IMR-90 (cell line): Measurements from ENCODE around the gene SLC26A3. TPM values are rescaled to one million over a fixed set of nuclear protein-coding genes. Genes with fewer than 3 reads are reported as not detected.

Source experiments
- ATAC-seq: fragments of 200-7000 bp; cut with Tn5 transposase; 2 replicates; pipeline ENCODE4 v1.9.1; 2020; ENCODE audit warnings: low read depth, mild to moderate bottlenecking, moderate library complexity
- BruUV-seq: library from RNA; stranded (reverse); fragments of 400-500 nt; replicated peaks from 2 replicates; lab custom pipeline; 2021; lab: Mats Ljungman, UMichigan
- CTCF ChIA-PET: fragments of 300-600 bp; formaldehyde crosslinking; extraction: SDS; loops from one replicate; lab custom pipeline; 2021; ENCODE audit warnings: antibody characterized with exemption; lab: Yijun Ruan, JAX
- POLR2A ChIA-PET: fragments of 300-600 bp; sonication (Branson Sonifier 250); formaldehyde crosslinking; loops from one replicate; lab custom pipeline; 2022; ENCODE audit warnings: antibody characterized with exemption; ENCODE audit not compliant: unreplicated experiment; lab: Charles Lee
- DNase-seq: peaks from one replicate; pipeline ENCODE4 v3.0.0; 2013
- H2AFZ ChIP-seq: replicated peaks from 2 replicates; pipeline ENCODE3; 2013; ENCODE audit warnings: low read length, mild to moderate bottlenecking; ENCODE audit not compliant: poor library complexity
- H2AK5ac ChIP-seq: 2 replicates; pipeline ENCODE4 v1.6.1; 2013; ENCODE audit warnings: low read depth, low read length, inconsistent platforms
- H2AK9ac ChIP-seq: replicated peaks from 2 replicates; pipeline ENCODE3; 2013; ENCODE audit warnings: mild to moderate bottlenecking, low read depth, low read length, moderate library complexity; ENCODE audit not compliant: poor library complexity
- H2BK120ac ChIP-seq: 2 replicates; pipeline ENCODE4 v1.6.1; 2013; ENCODE audit warnings: low read depth, low read length, inconsistent platforms
- H2BK15ac ChIP-seq: 3 replicates; pipeline ENCODE4 v1.6.1; 2013; ENCODE audit warnings: low read depth, low read length, inconsistent platforms
- H2BK20ac ChIP-seq: 2 replicates; pipeline ENCODE4 v1.6.1; 2013; ENCODE audit warnings: low read depth, mild to moderate bottlenecking, inconsistent platforms, low read length, moderate library complexity
- H2BK5ac ChIP-seq: 2 replicates; pipeline ENCODE4 v1.6.1; 2013; ENCODE audit warnings: mild to moderate bottlenecking, low read depth, low read length, inconsistent platforms; ENCODE audit not compliant: poor library complexity, severe bottlenecking
- H3K14ac ChIP-seq: replicated peaks from 2 replicates; pipeline ENCODE4 v1.6.1; 2013; ENCODE audit warnings: low read depth, low read length, inconsistent platforms
- H3K18ac ChIP-seq: 2 replicates; pipeline ENCODE4 v1.6.1; 2013; ENCODE audit warnings: low read depth, low read length, control low read depth
- H3K23ac ChIP-seq: 2 replicates; pipeline ENCODE4 v1.6.1; 2013; ENCODE audit warnings: low read depth, low read length, inconsistent platforms
- H3K27ac ChIP-seq: 2 replicates; pipeline ENCODE4 v1.5.1; 2013; ENCODE audit warnings: mild to moderate bottlenecking, control low read depth, low read length; ENCODE audit not compliant: insufficient read depth
- H3K27me3 ChIP-seq: 2 replicates; pipeline ENCODE4 v1.6.1; 2013; ENCODE audit warnings: low read length; ENCODE audit not compliant: control insufficient read depth, insufficient read depth
- H3K36me3 ChIP-seq: 2 replicates; pipeline ENCODE4 v1.6.1; 2013; ENCODE audit warnings: low read length, mixed read lengths; ENCODE audit not compliant: control insufficient read depth, insufficient read depth
- H3K4ac ChIP-seq: 2 replicates; pipeline ENCODE4 v1.6.1; 2013; ENCODE audit warnings: low read depth, low read length, inconsistent platforms
- H3K4me1 ChIP-seq: 2 replicates; pipeline ENCODE4 v1.6.1; 2013; ENCODE audit warnings: low read length, mixed read lengths; ENCODE audit not compliant: control insufficient read depth, insufficient read depth
- H3K4me2 ChIP-seq: 2 replicates; pipeline ENCODE4 v1.6.1; 2013; ENCODE audit warnings: low read depth, mild to moderate bottlenecking, control low read depth, low read length, moderate library complexity
- H3K4me3 ChIP-seq: 2 replicates; pipeline ENCODE4 v1.5.1; 2013; ENCODE audit warnings: low read depth, mild to moderate bottlenecking, control low read depth, low read length, moderate library complexity; ENCODE audit not compliant: insufficient read depth
- H3K56ac ChIP-seq: 2 replicates; pipeline ENCODE4 v1.6.1; 2013; ENCODE audit warnings: low read length, inconsistent platforms; ENCODE audit not compliant: insufficient read depth; ENCODE audit errors: extremely low read depth
- H3K79me1 ChIP-seq, 2 experiments: 2 replicates each; pipeline ENCODE4 v1.6.1; 2013; ENCODE audit warnings: low read length in 2 of 2, inconsistent platforms in 1 of 2, low read depth in 1 of 2
- H3K9ac ChIP-seq: 2 replicates; pipeline ENCODE4 v1.6.1; 2013; ENCODE audit warnings: low read depth, low read length, control low read depth
- H3K9me1 ChIP-seq: 2 replicates; pipeline ENCODE4 v1.6.1; 2013; ENCODE audit warnings: low read length, inconsistent platforms; ENCODE audit not compliant: insufficient read depth
- H3K9me3 ChIP-seq: 2 replicates; pipeline ENCODE4 v1.6.1; 2013; ENCODE audit warnings: low read length; ENCODE audit not compliant: control insufficient read depth, insufficient read depth
- H4K20me1 ChIP-seq: 2 replicates; pipeline ENCODE4 v1.6.1; 2013; ENCODE audit warnings: low read length, inconsistent platforms; ENCODE audit not compliant: insufficient read depth
- H4K5ac ChIP-seq: 2 replicates; pipeline ENCODE4 v1.6.1; 2013; ENCODE audit warnings: mild to moderate bottlenecking, low read depth, low read length, control low read depth
- H4K8ac ChIP-seq, 2 experiments: 2 replicates each; pipeline ENCODE4 v1.6.1; 2013; ENCODE audit warnings: low read depth in 2 of 2, low read length in 2 of 2, control low read depth in 1 of 2, inconsistent platforms in 1 of 2
- H4K91ac ChIP-seq: 2 replicates; pipeline ENCODE4 v1.6.1; 2013; ENCODE audit warnings: low read depth, low read length, inconsistent platforms; ENCODE audit not compliant: insufficient read depth
- BHLHE40 ChIP-seq: fragments of 150-350 bp; IDR thresholded peaks from 2 replicates; pipeline ENCODE4 v1.6.1; 2016; ENCODE audit warnings: mild to moderate bottlenecking, low read depth, low read length
- CEBPB ChIP-seq: IDR thresholded peaks from 2 replicates; pipeline ENCODE4 v1.6.1; 2012; ENCODE audit warnings: low read depth, low read length, improper control_type of control experiment
- CHD1 ChIP-seq: IDR thresholded peaks from 2 replicates; pipeline ENCODE4 v1.6.1; 2012; ENCODE audit warnings: low read depth, low read length, improper control_type of control experiment
- CTCF ChIP-seq: conservative IDR thresholded peaks from 2 replicates; pipeline ENCODE4 v1.5.1; 2012; ENCODE audit warnings: mild to moderate bottlenecking, low read depth, low read length, improper control_type of control experiment
- FOS ChIP-seq: fragments of 150-350 bp; IDR thresholded peaks from 2 replicates; pipeline ENCODE4 v1.6.1; 2016; ENCODE audit warnings: low read depth, low read length
- MAFK ChIP-seq: IDR thresholded peaks from 2 replicates; pipeline ENCODE4 v1.6.1; 2012; ENCODE audit warnings: low read depth, low read length, improper control_type of control experiment
- MAZ ChIP-seq: IDR thresholded peaks from 2 replicates; pipeline ENCODE4 v1.6.1; 2012; ENCODE audit warnings: low read depth, mild to moderate bottlenecking, low read length, improper control_type of control experiment, moderate library complexity, borderline replicate concordance
- MXI1 ChIP-seq: IDR thresholded peaks from 2 replicates; pipeline ENCODE4 v1.6.1; 2012; ENCODE audit warnings: low read depth, mild to moderate bottlenecking, low read length, moderate library complexity, borderline replicate concordance
- NFE2L2 ChIP-seq: fragments of 150-350 bp; IDR thresholded peaks from 2 replicates; pipeline ENCODE4 v1.6.1; 2016; ENCODE audit warnings: low read depth, mild to moderate bottlenecking, low read length
- POLR2A ChIP-seq: IDR thresholded peaks from 2 replicates; pipeline ENCODE4 v1.6.1; 2012; ENCODE audit warnings: mild to moderate bottlenecking, low read depth, low read length
- RAD21 ChIP-seq: IDR thresholded peaks from 2 replicates; pipeline ENCODE4 v1.6.1; 2012; ENCODE audit warnings: low read length, improper control_type of control experiment
- RCOR1 ChIP-seq: IDR thresholded peaks from 2 replicates; pipeline ENCODE4 v1.6.1; 2012; ENCODE audit warnings: mild to moderate bottlenecking, low read length, improper control_type of control experiment; ENCODE audit not compliant: insufficient replicate concordance
- RFX5 ChIP-seq: IDR thresholded peaks from 2 replicates; pipeline ENCODE4 v1.8.0; 2012; ENCODE audit warnings: low read depth, mild to moderate bottlenecking, low read length, moderate library complexity
- SMC3 ChIP-seq: fragments of 150-350 bp; IDR thresholded peaks from 2 replicates; pipeline ENCODE4 v1.6.1; 2016; ENCODE audit warnings: low read depth, mild to moderate bottlenecking, antibody characterized with exemption, low read length, moderate library complexity
- USF2 ChIP-seq: fragments of 150-350 bp; IDR thresholded peaks from 2 replicates; pipeline ENCODE4 v1.6.1; 2017; ENCODE audit warnings: mild to moderate bottlenecking, antibody characterized with exemption, low read length, low read depth
- WGBS, 2 experiments: methylation state at CpG; one replicate each; pipeline versions ENCODE4 v1.1.5 to v1.1.7; 2013; ENCODE audit warnings: missing lambda C conversion rate in 2 of 2; ENCODE audit not compliant: insufficient read length in 1 of 2; ENCODE audit errors: extremely low coverage in 2 of 2; 5-methylcytosine and 5-hydroxymethylcytosine counted together
- dilution Hi-C: fragments of 300-500 bp; cut with HindIII; formaldehyde crosslinking; loops from one replicate; pipeline ENCODE4 v1.14.3; 2018; ENCODE audit warnings: low sequenced_read_pairs; ENCODE audit not compliant: unreplicated experiment
- in situ Hi-C: fragments of 300-500 bp; cut with MboI; formaldehyde crosslinking; loops from 3 replicates; pipeline ENCODE4 v1.14.3; 2019; ENCODE audit warnings: low sequenced_read_pairs, inconsistent platforms, mixed read lengths
- intact Hi-C: fragments of 100-400 bp; cut with micrococcal nuclease; formaldehyde crosslinking; loops from 2 replicates; pipeline ENCODE4 v1.10.0; 2022
- polyA plus RNA-seq, 3 experiments: library from polyadenylated mRNA; depleted of rRNA; stranded (reverse); fragments of >200 nt; gene quantifications; 2 replicates each; pipeline ENCODE4 v1.2.3, GENCODE V29; 2012; ENCODE audit warnings: low replicate concordance in 1 of 3
- total RNA-seq: library from RNA; depleted of rRNA; stranded (reverse); fragments of >200 nt; gene quantifications from 2 replicates; pipeline ENCODE4 v1.2.3, GENCODE V29; 2012
- TF ChIP-seq, protein P1 (sequence below): fragments of 150-350 bp; IDR thresholded peaks from 2 replicates; pipeline ENCODE4 v1.6.1; 2016; ENCODE audit warnings: low read depth, mild to moderate bottlenecking, low read length, moderate library complexity, borderline replicate concordance

SLC26A3 gene
- total and polyA plus RNA-seq, 2 of the 4 experiments (the other 2 are of a cell fraction): not detected

GRCh38 chr7:107827501-107827900 is 24.5 kb upstream of the SLC26A3 start:
- no CpG with 5 or more reads among the region's 2 CpGs for WGBS, 2 experiments
- CTCF ChIA-PET: no interaction called here
- Histone ChIP-seq H3K9me1 (no peaks in the 10 kb centered on the region), H3K56ac (no peak overlapping the region), H2AK9ac (no peak overlapping the region), H3K4ac (no peak overlapping the region), H3K14ac (no peak overlapping the region), H3K36me3 (no peaks in the 10 kb centered on the region), H3K4me2 (no peak overlapping the region), H3K23ac (no peak overlapping the region), H3K9me3 (no peaks in the 10 kb centered on the region), H3K4me1 (no peaks in the 10 kb centered on the region), H4K20me1 (no peaks in the 10 kb centered on the region), H3K79me1 (no peaks in the 10 kb centered on the region), H3K9ac (no peak overlapping the region), H3K27ac (no peak overlapping the region), H2BK15ac (no peak overlapping the region), H4K91ac (no peak overlapping the region), H2BK120ac (no peak overlapping the region), H2AK5ac (no peak overlapping the region), H2BK20ac (no peak overlapping the region), H3K4me3 (no peak overlapping the region), H3K27me3 (peaks cover 8% of the 10 kb centered on the region), H2AFZ (no peak overlapping the region), H4K8ac (no peak overlapping the region), H2BK5ac (no peak overlapping the region), H3K18ac (no peak overlapping the region), H4K5ac (no peak overlapping the region)
- dilution Hi-C loops: no loop called here
- POLR2A ChIA-PET: no interaction called here
- intact Hi-C loops: no loop called here
- DNase-seq (no peak), ATAC-seq (no peak)
- in situ Hi-C loops: no loop called here
- TF ChIP-seq NFE2L2 (no peak), BHLHE40 (no peak), MAZ (no peak), SMC3 (no peak), RCOR1 (no peak), CTCF (no peak), RFX5 (no peak), MXI1 (no peak), CHD1 (no peak), CEBPB (no peak), FOS (no peak), USF2 (no peak), RAD21 (no peak), POLR2A (no peak), MAFK (no peak)
- TF ChIP-seq, protein P1, sequence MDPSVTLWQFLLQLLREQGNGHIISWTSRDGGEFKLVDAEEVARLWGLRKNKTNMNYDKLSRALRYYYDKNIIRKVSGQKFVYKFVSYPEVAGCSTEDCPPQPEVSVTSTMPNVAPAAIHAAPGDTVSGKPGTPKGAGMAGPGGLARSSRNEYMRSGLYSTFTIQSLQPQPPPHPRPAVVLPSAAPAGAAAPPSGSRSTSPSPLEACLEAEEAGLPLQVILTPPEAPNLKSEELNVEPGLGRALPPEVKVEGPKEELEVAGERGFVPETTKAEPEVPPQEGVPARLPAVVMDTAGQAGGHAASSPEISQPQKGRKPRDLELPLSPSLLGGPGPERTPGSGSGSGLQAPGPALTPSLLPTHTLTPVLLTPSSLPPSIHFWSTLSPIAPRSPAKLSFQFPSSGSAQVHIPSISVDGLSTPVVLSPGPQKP: no peak
- BruUV-seq: no TSS peak
